CD8-positive, alpha-beta memory T cell (primary cell): ENCODE data around the gene SRL. TPM values are rescaled to one million over a fixed set of nuclear protein-coding genes. Genes with fewer than 3 reads are reported as not detected.

ENCODE experiments used
- CTCF ChIA-PET: fragments of 350-600 bp; sonication (Branson Sonifier 250); formaldehyde crosslinking; loops from one replicate; lab custom pipeline; 2021; ENCODE audit warnings: antibody characterized with exemption; lab: Charles Lee
- POLR2A ChIA-PET: fragments of 350-600 bp; sonication (Branson Sonifier 250); formaldehyde crosslinking; loops from one replicate; lab custom pipeline; 2021; ENCODE audit warnings: antibody characterized with exemption; lab: Charles Lee
- DNase-seq, 5 donors: peaks; one replicate each; pipeline versions ENCODE4 v3.0.0 to v3.0.0-alpha.2; 2020 to 2022; ENCODE audit warnings: mixed read lengths in 1 of 5
- H3K27ac ChIP-seq: one replicate; pipeline ENCODE4 v1.7.0; 2013; ENCODE audit warnings: low read depth, mild to moderate bottlenecking, low read length, moderate library complexity
- H3K27me3 ChIP-seq: 2 replicates; pipeline ENCODE4 v1.7.0; 2013; ENCODE audit warnings: low read length, mild to moderate bottlenecking; ENCODE audit not compliant: insufficient read depth, poor library complexity, severe bottlenecking
- H3K36me3 ChIP-seq: 2 replicates; pipeline ENCODE4 v1.7.0; 2013; ENCODE audit warnings: mild to moderate bottlenecking, low read length, moderate library complexity; ENCODE audit not compliant: insufficient read depth
- H3K4me1 ChIP-seq: 2 replicates; pipeline ENCODE4 v1.7.0; 2013; ENCODE audit warnings: mild to moderate bottlenecking, low read length, moderate library complexity; ENCODE audit not compliant: insufficient read depth
- H3K4me3 ChIP-seq: 2 replicates; pipeline ENCODE4 v1.7.0; 2013; ENCODE audit warnings: mild to moderate bottlenecking, low read length
- H3K9me3 ChIP-seq: 2 replicates; pipeline ENCODE4 v1.7.0; 2013; ENCODE audit warnings: mild to moderate bottlenecking, low read length
- H3K27ac Mint-ChIP-seq, 8 donors: one replicate each; pipeline ENCODE4 v1.8.0; 2020 to 2021; ENCODE audit warnings: mixed read lengths in 8 of 8, mild to moderate bottlenecking in 6 of 8, inconsistent platforms in 3 of 8, moderate library complexity in 3 of 8
- H3K27me3 Mint-ChIP-seq, 2 donors: one replicate each; pipeline ENCODE4 v1.8.0; 2020 to 2021; ENCODE audit warnings: mixed read lengths in 2 of 2, mild to moderate bottlenecking in 1 of 2, moderate library complexity in 1 of 2
- H3K36me3 Mint-ChIP-seq, 3 donors: one replicate each; pipeline ENCODE4 v1.8.0; 2020 to 2021; ENCODE audit warnings: mixed read lengths in 3 of 3, inconsistent platforms in 1 of 3, mild to moderate bottlenecking in 1 of 3
- H3K4me1 Mint-ChIP-seq, 3 donors: one replicate each; pipeline ENCODE4 v1.8.0; 2020 to 2021; ENCODE audit warnings: mixed read lengths in 3 of 3, inconsistent platforms in 1 of 3, mild to moderate bottlenecking in 1 of 3
- H3K4me3 Mint-ChIP-seq, 7 donors: one replicate each; pipeline ENCODE4 v1.8.0; 2020 to 2021; ENCODE audit warnings: mixed read lengths in 7 of 7, mild to moderate bottlenecking in 6 of 7, moderate library complexity in 4 of 7, inconsistent platforms in 2 of 7
- H3K9me3 Mint-ChIP-seq, 5 donors: one replicate each; pipeline ENCODE4 v1.8.0; 2020 to 2022; ENCODE audit warnings: mixed read lengths in 5 of 5, mild to moderate bottlenecking in 3 of 5, moderate library complexity in 2 of 5, inconsistent platforms in 1 of 5
- polyA plus RNA-seq: library from polyadenylated mRNA; unstranded; fragments of 300-500 nt; fragmentation: Illumina TruSeq; gene quantifications from one replicate; pipeline ENCODE4 v1.2.3, GENCODE V29; 2021
- total RNA-seq, 2 experiments: library from RNA; stranded (reverse); gene quantifications; one replicate each; pipeline ENCODE4 v1.2.3, GENCODE V29; 2021

Gene SRL
- total and polyA plus RNA-seq, 3 experiments from 2014 or later = not detected

- Mint-ChIP-seq H3K4me1 (no peaks in the 10 kb centered on the region), H3K27me3 (peaks cover 6 to 15% of the 10 kb centered on the region in 2 donors), H3K9me3 (no peaks in the 10 kb centered on the region), H3K27ac (no peak overlapping the region), H3K36me3 (peaks cover 0 to 2% (median 0%) of the 10 kb centered on the region in 3 donors), H3K4me3 (no peak overlapping the region)
- Histone ChIP-seq H3K27ac (no peak overlapping the region), H3K27me3 (no peaks in the 10 kb centered on the region), H3K4me3 (no peak overlapping the region), H3K9me3 (no peaks in the 10 kb centered on the region), H3K4me1 (no peaks in the 10 kb centered on the region), H3K36me3 (no peaks in the 10 kb centered on the region)
- no peak for DNase-seq
- ChIA-PET CTCF (no interaction called here), POLR2A (no interaction called here)
Observed at GRCh38 chr16:4232541-4233386, 9.1 kb downstream of the SRL start.

DNA sequence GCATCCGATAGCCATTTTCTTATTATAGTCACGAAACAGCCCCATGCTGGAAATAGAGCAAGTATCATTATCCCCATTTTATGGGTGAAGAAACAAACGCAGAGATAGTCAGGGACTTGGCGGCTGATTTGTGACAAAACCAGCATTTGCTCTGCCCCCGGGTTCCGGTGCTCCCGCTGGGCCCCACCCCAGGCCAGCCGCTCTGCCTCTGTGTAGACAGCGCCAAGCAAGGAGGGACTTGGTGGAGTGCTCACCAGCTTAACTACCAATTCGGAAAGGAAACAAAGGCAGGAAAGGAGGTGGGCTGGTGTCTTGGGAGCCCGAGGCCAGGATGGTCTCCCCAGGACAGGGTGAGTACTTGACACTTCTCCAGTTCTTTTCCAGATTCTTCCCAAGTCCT lies 10.0 kb downstream of the SRL start:
- H3K4me1 Mint-ChIP-seq = no peaks in the 10 kb centered on the region
- Histone ChIP-seq H3K4me1 (no peaks in the 10 kb centered on the region), H3K9me3 (no peaks in the 10 kb centered on the region), H3K27me3 (no peaks in the 10 kb centered on the region), H3K36me3 (no peaks in the 10 kb centered on the region), H3K27ac (no peak overlapping the region), H3K4me3 (no peak overlapping the region)
- H3K36me3 Mint-ChIP-seq = no peaks in the 10 kb centered on the region
- H3K9me3 Mint-ChIP-seq = no peaks in the 10 kb centered on the region
- ChIA-PET POLR2A (no interaction called here), CTCF (no interaction called here)
- H3K27ac Mint-ChIP-seq = no peak overlapping the region
- peaks cover 5 to 7% of the 10 kb centered on the region in 2 donors for H3K27me3 Mint-ChIP-seq
- no peak for DNase-seq
- no peak overlapping the region for H3K4me3 Mint-ChIP-seq

DNA sequence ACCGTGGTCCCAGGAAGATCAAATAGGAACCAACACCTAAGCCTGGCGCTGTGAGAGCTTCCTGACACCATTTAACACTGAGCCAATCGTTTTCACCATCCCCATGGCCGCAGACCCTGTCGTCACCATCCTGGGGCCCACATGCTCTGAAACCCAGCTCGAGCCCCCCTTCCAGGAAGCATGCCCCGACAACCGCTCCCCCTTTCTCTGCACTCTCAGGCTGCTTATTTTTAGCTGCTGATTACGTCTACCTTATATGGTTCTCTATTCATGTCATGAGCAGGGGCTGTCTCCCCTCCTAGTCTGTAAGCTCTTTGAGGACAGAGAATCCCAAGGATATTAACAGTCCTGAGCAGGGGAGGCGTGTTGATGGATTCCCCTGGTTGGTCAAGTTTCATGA lies 10.5 kb downstream of the SRL start:
- no peaks in the 10 kb centered on the region for H3K27me3 ChIP-seq
- Mint-ChIP-seq H3K9me3 (no peaks in the 10 kb centered on the region), H3K36me3 (no peaks in the 10 kb centered on the region), H3K4me3 (no peak overlapping the region), H3K27ac (peak overlapping the region in 1 of 8 donors; percentile 82), H3K4me1 (no peaks in the 10 kb centered on the region), H3K27me3 (peaks cover 3 to 7% of the 10 kb centered on the region in 2 donors)
- H3K4me1 ChIP-seq = no peaks in the 10 kb centered on the region
- H3K36me3 ChIP-seq = no peaks in the 10 kb centered on the region
- no peaks in the 10 kb centered on the region for H3K9me3 ChIP-seq
- ChIA-PET POLR2A (no interaction called here), CTCF (no interaction called here)
- no peak overlapping the region for H3K27ac ChIP-seq
- H3K4me3 ChIP-seq = no peak overlapping the region
- no peak for DNase-seq

GRCh38 chr16:4227040-4227332 lies 14.9 kb downstream of the SRL start:
- Histone ChIP-seq H3K36me3 (no peaks in the 10 kb centered on the region), H3K9me3 (no peaks in the 10 kb centered on the region), H3K4me1 (no peaks in the 10 kb centered on the region), H3K27me3 (no peaks in the 10 kb centered on the region), H3K27ac (no peak overlapping the region), H3K4me3 (no peak overlapping the region)
- Mint-ChIP-seq H3K36me3 (no peaks in the 10 kb centered on the region), H3K4me1 (no peaks in the 10 kb centered on the region), H3K27me3 (peaks cover 6 to 8% of the 10 kb centered on the region in 2 donors), H3K9me3 (peaks cover 0 to 2% (median 0%) of the 10 kb centered on the region in 5 donors), H3K4me3 (no peak overlapping the region), H3K27ac (no peak overlapping the region)
- ChIA-PET POLR2A (no interaction called here), CTCF (no interaction called here)
- DNase-seq = no peak

GRCh38 chr16:4226251-4227039 lies 15.4 kb downstream of the SRL start:
- DNase-seq = no peak
- Histone ChIP-seq H3K36me3 (no peaks in the 10 kb centered on the region), H3K4me3 (no peak overlapping the region), H3K9me3 (no peaks in the 10 kb centered on the region), H3K4me1 (no peaks in the 10 kb centered on the region), H3K27ac (no peak overlapping the region), H3K27me3 (no peaks in the 10 kb centered on the region)
- ChIA-PET CTCF (no interaction called here), POLR2A (no interaction called here)
- Mint-ChIP-seq H3K27me3 (peaks cover 8 to 13% of the 10 kb centered on the region in 2 donors), H3K36me3 (no peaks in the 10 kb centered on the region), H3K27ac (no peak overlapping the region), H3K4me1 (no peaks in the 10 kb centered on the region), H3K4me3 (no peak overlapping the region), H3K9me3 (peaks cover 0 to 2% (median 0%) of the 10 kb centered on the region in 5 donors)

- CTCF ChIA-PET = no interaction called here
- POLR2A ChIA-PET = no interaction called here
Observed at GRCh38 chr16:4225075-4225474, 16.8 kb downstream of the SRL start.

GRCh38 chr16:4220358-4220757 lies 21.5 kb downstream of the SRL start:
- peak overlapping the region in 1 of 8 donors; percentile 66 for H3K27ac Mint-ChIP-seq
- no peaks in the 10 kb centered on the region for H3K36me3 Mint-ChIP-seq
- Histone ChIP-seq H3K27ac (no peak overlapping the region), H3K36me3 (no peaks in the 10 kb centered on the region), H3K4me3 (no peak overlapping the region), H3K9me3 (no peaks in the 10 kb centered on the region), H3K4me1 (no peaks in the 10 kb centered on the region), H3K27me3 (no peaks in the 10 kb centered on the region)
- no peak overlapping the region for H3K4me3 Mint-ChIP-seq
- H3K27me3 Mint-ChIP-seq = peaks cover 8 to 31% of the 10 kb centered on the region in 2 donors
- H3K4me1 Mint-ChIP-seq = no peaks in the 10 kb centered on the region
- peaks cover 0 to 2% (median 0%) of the 10 kb centered on the region in 5 donors for H3K9me3 Mint-ChIP-seq
- POLR2A ChIA-PET = no interaction called here
- no peak for DNase-seq
- CTCF ChIA-PET = no interaction called here

More at GRCh38 chr16:4225075-4225474, 16.8 kb downstream of the SRL start:
- H3K4me1 Mint-ChIP-seq = no peaks in the 10 kb centered on the region
- H3K36me3 Mint-ChIP-seq = no peaks in the 10 kb centered on the region
- H3K27ac Mint-ChIP-seq = no peak overlapping the region
- Histone ChIP-seq H3K9me3 (no peaks in the 10 kb centered on the region), H3K27ac (no peak overlapping the region), H3K4me3 (no peak overlapping the region), H3K36me3 (no peaks in the 10 kb centered on the region), H3K27me3 (no peaks in the 10 kb centered on the region), H3K4me1 (no peaks in the 10 kb centered on the region)
- H3K4me3 Mint-ChIP-seq = no peak overlapping the region
- H3K27me3 Mint-ChIP-seq = peaks cover 8 to 18% of the 10 kb centered on the region in 2 donors
- no peak for DNase-seq
- peaks cover 0 to 2% (median 0%) of the 10 kb centered on the region in 5 donors for H3K9me3 Mint-ChIP-seq

DNA sequence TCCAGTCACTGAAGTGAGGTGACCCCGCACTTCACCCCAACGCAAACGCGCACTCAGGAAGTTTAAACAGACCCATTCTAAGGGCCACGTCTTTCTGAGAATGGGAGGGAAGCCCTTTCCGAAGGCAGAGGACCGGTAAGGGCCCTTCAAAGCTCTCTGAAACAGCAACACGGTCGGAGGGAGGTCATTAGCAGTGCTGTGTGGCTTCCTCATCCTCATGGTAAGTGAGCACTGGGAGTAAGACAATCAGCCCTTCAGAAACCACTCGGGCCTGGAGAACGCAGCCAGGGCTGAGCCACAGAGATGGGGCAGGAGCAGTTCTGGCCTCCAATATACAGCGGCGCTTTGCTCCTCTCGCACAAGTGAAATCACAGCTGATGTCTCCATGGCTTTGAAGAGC lies 23.7 kb downstream of the SRL start:
- H3K9me3 ChIP-seq = no peaks in the 10 kb centered on the region
- no peaks in the 10 kb centered on the region for H3K4me1 ChIP-seq
- no peaks in the 10 kb centered on the region for H3K36me3 Mint-ChIP-seq
- no peak overlapping the region for H3K4me3 Mint-ChIP-seq
- H3K27ac ChIP-seq = no peak overlapping the region
- H3K9me3 Mint-ChIP-seq = no peaks in the 10 kb centered on the region
- no peak for DNase-seq
- no peaks in the 10 kb centered on the region for H3K27me3 ChIP-seq
- CTCF ChIA-PET = no interaction called here
- H3K4me3 ChIP-seq = no peak overlapping the region
- H3K27me3 Mint-ChIP-seq = peaks cover 2 to 31% of the 10 kb centered on the region in 2 donors
- no peaks in the 10 kb centered on the region for H3K36me3 ChIP-seq
- no peak overlapping the region for H3K27ac Mint-ChIP-seq
- POLR2A ChIA-PET = no interaction called here
- H3K4me1 Mint-ChIP-seq = no peaks in the 10 kb centered on the region
